GM18909 (cell line): ENCODE data around the gene RIMBP2.
"Not testable (repeated sequence)": the region's sequence is repeated elsewhere in the genome, so short reads cannot be mapped to it uniquely, and the experiment has no call there.

Source experiments
- ATAC-seq: cut with Tn5 transposase; IDR thresholded peaks from one replicate; pipeline ENCODE4 v1.9.1; 2021; ENCODE audit warnings: mild to moderate bottlenecking; ENCODE audit not compliant: unreplicated experiment, poor library complexity

RIMBP2 gene

DNA sequence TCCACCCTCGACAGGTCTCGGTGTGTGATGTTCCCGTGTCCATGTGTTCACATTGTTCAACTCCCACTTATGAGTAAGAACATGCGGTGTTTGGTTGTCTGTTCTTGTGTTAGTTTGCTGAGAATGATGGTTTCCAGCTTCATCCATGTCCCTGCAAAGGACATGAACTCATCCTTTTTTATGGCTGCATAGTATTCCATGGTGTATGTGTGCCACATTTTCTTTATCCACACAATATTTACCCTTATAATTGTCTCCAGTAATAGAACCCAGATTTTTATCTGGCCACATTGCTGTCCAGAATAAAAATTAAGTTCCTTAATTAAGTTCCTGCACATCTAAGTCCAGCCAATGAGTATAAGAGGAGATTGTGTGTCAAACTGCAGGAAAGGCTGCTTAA, 22.3 kb upstream of the RIMBP2 start:
- ATAC-seq, result not testable (repeated sequence)

DNA sequence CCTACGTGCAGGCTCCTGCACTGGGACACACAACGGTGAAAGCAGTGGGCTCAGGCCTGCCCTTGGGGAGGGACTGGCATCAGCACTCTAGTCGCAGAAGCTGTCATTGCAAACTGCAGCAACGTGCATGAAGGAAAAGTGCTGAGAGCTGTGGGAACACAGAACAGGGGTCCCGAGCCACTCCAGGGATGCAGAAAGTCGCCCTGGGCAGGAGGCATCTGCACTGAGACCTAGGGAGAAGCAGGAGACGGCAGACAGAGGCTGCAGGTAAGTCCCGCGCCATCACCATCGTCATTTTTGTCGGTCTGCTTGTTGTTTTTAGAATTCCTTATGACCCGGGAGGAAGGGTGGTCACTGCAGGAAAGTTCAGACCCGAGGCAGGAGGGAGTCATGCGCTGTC, 21.6 kb upstream of the RIMBP2 start:
- no peak for ATAC-seq

DNA sequence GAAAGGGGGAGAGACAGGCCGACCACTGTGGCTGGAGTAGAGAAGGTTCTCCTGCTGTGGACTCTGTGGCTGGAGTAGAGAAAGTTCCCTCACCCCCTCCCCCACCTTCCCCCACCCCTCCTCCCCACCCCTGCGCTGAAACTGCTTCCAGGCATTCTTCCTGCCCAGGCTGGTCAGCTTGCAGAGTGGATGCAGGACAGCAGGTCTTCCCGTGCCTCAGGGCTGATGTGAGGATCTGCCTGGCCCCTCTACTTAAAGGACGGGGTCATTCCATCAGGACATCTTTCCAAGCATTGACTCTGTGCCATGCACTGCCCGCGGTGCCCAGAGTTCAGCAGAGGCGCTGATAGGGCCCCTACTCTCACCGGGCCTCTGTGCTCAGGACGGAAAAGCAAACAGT, 13.2 kb upstream of the RIMBP2 start:
- ATAC-seq, result no peak

DNA sequence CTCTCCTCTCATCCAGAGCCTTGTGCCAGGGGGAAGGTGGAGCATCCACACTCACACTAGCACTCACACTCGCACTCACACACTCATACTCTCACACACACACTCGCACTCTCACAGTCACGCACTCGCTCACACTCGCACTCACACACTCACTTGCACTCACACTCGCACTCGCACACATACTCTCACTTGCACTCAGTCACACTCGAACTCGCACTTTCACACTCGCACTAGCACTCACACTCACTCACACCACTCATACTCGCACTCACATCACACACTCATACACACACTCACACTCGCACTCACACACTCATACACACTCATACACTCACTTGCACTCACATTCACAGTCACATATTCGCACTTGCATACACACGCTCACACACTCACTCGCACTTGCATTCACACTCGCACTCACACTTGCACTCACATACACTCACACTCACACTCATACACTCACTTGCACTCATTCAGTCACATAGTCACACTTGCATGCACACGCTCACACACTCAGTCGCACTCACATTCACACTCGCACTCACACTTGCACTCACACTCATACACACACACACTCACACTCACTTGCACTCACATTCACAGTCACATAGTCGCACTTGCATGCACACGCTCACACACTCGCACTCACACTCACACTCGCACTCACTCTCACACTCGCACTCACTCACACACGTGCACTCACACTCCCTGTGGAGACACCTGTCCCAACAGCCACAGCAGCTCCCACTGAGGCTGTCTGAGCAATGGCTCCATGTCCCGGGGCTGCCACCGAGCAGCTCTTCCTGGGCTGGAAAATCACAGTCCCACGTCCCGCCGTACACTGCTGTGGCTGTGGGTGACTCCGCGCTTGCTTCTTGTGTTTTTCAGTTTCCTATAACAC, 12.3 kb upstream of the RIMBP2 start:
- ATAC-seq, result no peak

DNA sequence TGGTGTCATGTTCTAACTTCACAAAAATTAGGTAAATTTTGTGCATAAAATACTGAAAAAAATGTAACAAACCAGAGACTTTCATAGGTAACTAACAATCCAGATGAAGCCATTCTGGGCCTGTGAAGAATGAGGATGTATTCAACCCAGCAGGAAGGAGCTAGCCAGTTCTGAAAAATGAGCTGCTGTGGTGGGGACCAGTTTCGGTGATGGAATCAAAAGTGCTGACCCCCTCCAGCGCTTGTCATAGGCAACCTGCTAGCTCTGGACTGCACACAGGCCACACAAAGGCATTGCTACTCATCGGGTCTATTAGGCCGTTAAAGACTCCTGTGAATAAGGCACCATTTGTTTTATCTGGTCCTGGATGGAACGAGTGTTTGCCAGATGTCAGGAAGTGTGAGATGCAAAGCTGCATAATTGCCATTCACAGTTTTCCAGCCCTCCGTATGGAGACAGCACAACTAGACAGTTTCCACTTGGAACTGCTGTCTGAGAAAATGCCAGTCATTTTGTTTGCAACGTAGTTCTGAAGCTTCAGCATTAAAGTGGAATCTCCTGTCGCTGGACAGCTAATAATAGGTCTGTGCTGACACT, 3.3 kb upstream of the RIMBP2 start:
- ATAC-seq, result no peak

DNA sequence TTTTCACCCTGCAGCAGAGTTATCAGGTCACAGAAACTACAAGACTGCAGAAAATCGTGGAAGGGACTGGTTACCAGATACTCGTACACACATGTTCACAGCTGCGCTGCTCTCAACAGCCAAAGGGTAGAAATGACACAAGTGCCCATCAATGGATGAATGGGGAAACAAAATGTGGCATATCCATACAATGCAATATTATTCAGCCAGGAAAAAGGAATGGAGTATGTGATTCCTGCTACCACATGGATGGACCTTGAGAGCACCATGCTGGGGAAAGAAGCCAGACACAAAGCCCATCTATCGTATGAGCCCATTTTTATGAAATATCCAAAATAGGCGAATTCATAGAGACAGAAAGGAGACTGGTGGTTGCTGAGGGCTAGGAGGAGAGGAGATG, 1.7 kb upstream of the RIMBP2 start:
- ATAC-seq, result no peak

DNA sequence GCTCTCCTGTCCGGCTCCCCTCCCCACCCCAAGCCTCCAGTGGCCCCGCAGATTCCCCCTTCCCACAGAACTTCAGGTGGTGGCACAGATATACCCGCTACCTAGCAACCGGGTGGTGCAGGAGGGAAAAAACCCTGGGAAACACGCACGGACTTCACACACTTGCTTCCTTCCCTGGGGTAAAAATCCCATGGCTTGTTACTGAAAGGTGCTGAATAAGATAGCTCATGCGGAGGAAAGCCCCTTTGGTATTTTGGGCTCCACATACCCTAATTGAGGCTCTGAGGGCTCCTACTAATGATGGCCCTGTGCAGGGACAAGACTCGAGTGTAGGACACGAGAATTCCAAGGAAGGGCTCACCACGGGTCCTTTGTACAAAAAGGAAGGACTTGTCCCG, 869 bp upstream of the RIMBP2 start:
- ATAC-seq, result no peak

DNA sequence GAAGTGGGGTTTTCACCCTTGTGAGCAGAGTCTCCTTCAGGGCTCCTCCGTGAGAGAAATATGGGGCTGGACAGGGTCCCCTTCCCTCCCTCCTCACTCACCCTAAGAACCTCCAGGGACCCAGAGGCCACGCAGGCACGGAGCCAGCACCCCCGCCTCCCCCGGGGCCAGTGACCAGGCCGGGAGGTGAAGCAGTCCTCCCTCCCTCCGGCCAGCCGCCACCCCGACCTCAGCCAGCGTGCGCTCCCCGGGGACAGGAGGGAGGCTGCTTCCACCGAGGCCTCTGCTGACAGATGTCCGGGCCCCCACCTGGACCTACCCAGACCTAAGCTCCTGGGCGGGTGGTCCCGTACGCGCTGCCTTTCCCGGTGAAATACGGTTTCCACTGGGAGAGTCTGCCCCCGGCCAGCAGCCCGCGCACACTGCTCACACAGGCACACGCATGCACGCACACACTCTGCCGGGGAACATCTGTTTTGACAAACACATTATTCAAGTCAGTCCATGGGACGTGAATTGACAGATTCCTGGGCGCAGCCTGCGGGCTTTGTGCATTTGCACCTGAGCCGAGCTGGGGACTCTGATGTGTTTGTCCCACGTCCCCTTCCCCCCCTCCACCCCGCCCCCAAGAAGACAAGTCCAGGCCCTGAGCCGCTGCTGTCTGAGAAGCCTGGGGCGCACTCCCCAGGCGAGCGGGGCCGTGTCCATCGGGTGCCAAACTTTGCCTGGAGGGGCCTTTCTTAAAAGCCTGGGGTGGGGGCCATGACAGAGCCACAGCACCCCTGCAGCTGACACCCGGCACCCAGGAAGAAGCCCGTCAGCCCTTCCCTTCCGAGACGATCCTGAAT, 725 bp downstream of the RIMBP2 start:
- ATAC-seq, result no peak

DNA sequence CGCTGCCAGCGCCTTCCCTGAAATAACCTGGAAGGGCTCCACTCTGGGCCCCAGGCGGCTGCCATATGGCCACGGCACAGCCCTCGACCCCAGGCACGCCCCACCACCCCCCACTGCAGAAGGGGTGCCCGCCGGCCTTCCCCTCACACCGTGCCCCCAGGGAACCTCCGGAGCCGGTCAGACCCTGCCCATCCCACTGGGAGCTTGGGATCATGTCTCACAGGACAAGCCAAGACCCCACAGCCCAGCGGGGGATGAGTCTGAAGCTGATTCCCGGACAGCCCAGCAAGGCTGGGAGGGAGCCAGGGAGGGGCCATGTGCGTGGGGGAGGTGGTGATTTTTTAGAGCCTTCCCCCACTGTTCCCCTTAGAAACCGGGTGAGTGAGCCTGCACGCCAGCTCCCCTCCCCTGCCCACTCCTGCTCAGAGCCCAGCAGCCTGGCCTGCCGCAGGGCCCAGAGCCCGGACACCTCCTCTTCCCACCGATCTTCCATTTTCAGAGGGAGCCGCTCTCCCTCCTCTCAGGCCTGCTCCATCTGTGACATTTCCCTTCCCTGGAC, 1.4 kb downstream of the RIMBP2 start:
- ATAC-seq, result no peak

DNA sequence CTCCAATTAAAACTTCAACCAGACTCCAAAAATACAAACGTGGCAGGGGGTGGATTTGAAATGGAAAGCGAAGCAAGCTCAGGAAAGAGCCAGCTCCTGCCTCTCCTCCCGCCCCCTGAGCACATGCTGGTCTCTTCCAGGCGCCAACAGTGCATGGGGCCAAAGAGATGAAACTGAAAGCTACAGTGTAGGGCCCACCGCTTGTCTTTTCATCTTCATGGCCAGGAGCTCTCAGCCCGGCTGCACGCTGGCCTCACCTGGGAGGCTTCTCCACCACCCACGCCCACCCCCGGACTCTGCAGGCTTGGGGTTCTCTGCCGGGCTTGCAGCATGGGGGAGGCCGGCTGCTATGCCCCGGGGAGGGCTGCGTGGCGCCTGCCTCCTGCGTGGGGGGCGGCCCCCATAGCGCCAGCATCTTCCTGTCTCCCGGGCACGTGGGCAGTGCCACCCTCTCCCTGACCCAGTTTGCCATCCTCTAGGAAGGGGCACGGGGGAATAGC, 2.0 kb downstream of the RIMBP2 start:
- no peak for ATAC-seq

DNA sequence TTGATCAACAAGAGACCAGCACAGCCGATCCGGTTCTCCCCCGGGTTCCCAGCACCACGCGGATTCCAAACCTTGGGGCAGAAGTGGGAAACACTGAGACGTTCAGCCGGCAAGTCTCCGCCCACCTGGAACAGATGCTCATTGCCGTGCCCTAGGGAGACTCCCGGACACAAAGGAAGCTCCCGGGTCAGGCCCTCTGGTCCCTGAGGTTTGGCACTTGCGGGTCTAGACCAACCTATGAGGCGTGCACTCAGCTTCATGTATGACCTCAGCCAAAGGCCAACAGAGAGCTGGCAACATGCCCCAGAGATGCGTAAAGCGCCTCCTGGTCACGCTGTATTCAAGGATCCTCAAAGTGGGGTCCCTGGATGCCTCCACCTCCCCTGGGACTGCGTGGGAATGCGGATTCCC, 2.5 kb downstream of the RIMBP2 start:
- ATAC-seq, result no peak

DNA sequence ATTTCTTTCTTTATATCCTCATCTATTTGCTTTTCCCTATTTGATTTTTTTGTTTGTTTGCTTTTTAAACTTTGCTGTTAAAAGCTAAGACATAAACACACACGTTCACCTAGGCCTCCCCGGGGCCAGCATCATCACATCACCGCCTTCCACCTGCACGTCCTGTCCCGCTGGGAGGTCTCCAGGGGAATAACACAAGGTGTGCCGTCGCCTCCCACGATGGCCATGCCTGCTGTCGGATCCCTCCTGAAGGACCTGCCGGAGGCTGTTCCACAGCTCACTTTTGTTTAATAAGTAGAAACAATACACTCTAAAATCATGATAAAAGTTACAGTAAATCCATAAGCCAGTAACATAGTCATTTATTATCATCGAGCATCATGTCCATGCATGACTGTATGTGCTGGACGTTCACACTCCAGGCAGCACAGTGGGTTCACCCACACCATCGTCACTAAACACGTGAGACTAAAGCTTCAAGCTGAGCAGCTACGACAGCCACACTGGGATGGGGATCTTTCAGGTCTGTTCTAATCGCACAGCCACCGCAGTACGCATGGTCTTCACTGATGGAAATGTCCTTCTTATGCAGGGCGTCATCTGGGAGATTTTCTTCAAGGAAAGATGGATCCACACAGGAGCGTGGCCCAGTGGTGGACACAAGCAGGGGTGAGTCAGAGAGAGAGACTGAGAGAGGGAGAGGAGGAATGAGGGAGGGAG, 3.6 kb downstream of the RIMBP2 start:
- no peak for ATAC-seq

DNA sequence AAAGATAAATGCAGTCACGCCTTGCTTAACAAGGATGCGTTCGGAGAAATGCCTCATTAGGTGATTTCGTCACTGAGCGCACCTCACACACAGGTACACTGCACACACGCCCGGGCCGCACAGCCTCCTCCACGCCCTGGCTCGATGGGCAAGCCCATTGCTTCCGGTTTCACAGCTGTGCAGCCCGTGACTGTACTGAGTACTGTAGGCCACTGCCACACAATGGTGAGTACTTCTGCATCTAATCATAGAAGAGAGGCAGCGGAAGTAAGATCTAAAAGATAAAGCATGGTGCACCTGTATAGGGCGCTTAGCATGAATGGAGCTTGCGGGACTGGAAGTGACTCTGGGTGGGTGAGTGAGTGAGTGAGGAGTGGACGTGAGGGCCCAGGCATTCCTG, 4.3 kb downstream of the RIMBP2 start:
- no peak for ATAC-seq

DNA sequence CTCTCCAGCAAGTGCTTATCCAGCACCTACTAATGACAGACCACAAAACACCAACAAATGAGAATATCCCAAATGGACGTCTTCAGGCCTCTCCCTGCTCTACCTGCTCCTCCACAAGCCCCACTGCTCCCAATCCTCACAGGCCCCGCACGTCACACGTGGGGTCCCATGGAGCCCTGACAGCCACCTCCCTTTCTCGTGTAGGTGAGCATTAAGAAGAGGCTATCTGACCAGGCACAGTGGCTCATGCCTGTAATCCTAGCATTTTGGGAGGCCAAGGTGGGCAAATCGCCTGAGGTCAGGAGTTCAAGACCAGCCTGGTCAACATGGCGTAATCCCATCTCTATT, 5.4 kb downstream of the RIMBP2 start:
- no peak for ATAC-seq

DNA sequence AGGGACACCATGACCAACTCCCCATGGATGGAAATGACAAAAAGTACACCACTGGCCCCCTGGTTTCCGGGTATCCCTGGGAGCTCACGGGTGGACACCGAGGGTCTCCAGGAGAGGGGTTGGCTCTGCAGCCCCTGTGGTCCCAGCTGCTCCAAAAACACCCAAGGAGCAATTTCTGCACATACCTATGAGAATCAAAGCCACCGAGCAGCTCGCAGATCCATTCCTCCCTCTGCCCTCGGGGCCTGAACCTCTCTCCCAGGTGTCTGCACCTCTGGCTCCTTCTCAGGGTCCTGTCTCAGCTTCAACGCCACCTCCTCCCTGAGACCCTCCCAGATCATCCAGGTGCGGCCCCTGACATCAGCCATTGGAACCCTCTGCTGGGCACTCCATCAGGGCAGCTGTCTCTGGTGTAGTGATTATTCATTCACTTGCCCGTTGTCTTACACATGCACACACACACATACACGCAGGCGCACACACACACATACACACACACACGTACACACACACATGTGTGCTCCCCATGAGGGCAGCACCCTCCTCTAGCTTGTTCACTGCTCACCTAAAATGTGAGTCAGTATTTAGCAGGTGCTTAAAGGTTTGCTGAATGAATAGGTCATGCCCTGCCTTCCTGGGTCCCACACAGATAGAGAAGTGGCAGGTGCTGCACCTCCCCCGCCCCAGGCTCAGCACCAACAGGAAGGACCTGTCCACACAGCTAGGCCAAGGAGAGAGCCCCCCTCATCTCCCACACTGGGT, 5.9 kb downstream of the RIMBP2 start:
- no peak for ATAC-seq

DNA sequence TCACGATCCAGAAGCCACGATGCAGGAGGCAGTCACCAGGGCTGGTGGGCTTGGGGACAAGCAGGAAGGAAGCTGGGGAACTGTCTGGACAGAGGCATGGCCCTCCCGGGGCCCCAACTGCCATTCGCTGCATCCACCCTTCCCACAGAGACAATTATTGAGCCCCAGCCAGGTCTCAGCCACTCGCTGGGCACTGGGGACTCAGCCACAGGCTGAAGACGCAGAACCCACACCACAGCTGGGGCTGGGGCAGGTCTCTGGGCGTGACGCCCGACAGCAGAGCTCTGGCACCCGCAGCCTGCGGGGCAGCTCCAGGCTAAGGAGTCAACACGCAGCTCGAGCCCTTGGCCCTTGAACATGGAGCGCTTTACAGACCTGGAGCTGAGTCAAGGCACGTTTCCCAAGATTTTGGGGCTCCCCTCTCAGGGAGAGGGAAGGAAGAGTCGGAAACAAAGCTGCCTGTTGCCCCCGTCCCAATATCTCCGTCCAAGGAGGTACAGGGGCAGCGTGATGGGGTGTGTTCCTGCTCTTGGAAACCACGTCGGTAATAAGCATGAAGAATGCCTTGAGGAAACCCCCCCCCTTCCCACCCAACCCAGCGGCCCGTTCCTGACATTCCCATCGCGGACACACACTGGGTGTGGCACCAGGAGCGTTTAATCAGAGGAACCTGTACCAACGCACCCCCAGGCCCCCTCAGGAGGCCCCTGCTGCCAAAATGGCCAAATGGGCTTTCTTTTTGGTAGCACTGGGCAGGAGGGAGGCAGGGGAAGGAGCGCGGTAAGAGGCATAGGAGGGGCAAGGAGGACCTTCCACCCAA, 6.7 kb downstream of the RIMBP2 start:
- ATAC-seq, result no peak

DNA sequence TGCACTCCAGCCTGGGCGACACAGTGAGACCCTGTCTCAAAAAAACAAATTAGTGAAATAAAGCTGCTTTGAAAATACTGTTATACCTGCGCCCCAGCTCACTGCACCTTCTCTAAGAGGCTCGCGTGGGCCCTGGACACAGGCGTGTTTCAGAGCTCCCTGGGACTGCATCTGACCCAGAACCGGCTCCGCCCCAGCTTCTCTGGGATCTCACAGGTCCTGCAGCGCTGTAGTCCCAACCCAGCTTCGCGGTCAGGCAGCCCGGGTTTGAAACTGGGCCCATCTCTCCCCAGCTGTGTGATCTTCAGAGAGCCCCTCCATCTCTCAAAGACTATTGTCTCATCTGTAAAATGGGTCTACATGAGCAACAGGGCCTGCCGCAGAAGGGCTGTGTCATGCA, 7.5 kb downstream of the RIMBP2 start:
- ATAC-seq, result no peak

DNA sequence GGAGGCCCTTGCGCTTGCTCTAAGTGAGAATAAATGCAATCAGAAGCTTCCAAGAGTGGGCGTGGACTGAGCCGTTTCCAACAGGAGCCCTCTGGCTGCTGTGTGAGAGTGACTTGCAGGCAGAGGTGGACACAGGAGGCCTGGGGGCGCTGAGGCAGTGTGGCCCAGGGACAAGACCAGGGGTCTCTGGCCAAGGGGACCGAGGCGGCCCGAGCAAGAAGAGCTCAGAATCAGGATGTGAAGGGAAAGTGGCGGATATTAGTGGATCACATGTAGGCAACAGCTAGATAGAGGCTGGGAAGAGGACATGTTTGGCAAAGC, 8.6 kb downstream of the RIMBP2 start:
- ATAC-seq, result no peak
